Esophagus squamous epithelium (tissue), 4 donors: ENCODE data around the gene MYOZ3.

ENCODE experiments used
- POLR2A ChIP-seq, 4 donors: fragments of 450-650 bp; IDR thresholded peaks; one replicate each; pipeline ENCODE4 v1.6.1; 2017; ENCODE audit warnings: antibody characterized with exemption in 4 of 4, mild to moderate bottlenecking in 4 of 4, moderate library complexity in 3 of 4
- TF ChIP-seq, protein P1 (sequence below), 6 experiments: fragments of 450-650 bp in 4 of 6; fragments of 200-600 bp in 2 of 6; sonication (generic) in 2 of 6; IDR thresholded peaks; one replicate each; pipeline ENCODE4 v1.5.1; 2016 to 2019; ENCODE audit warnings: antibody characterized with exemption in 6 of 6, mild to moderate bottlenecking in 4 of 6, moderate library complexity in 4 of 6

DNA sequence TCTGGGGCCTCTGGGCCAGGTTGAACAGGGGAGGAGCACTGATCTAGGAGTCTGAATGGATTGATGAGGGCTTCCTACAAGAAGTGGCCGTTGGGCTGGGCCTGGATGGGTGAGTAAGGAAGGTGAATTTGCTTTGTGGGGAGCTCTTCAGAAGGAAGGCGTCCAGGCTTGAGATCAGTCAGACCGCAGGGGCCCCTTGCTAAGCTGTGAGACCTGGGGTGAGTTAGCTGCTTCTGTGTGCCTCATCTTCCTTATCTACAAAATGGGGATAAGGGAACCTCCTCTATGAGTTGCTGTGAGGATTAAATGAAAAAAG is 21.7 kb upstream of the MYOZ3 start:
- TF ChIP-seq, protein P1, sequence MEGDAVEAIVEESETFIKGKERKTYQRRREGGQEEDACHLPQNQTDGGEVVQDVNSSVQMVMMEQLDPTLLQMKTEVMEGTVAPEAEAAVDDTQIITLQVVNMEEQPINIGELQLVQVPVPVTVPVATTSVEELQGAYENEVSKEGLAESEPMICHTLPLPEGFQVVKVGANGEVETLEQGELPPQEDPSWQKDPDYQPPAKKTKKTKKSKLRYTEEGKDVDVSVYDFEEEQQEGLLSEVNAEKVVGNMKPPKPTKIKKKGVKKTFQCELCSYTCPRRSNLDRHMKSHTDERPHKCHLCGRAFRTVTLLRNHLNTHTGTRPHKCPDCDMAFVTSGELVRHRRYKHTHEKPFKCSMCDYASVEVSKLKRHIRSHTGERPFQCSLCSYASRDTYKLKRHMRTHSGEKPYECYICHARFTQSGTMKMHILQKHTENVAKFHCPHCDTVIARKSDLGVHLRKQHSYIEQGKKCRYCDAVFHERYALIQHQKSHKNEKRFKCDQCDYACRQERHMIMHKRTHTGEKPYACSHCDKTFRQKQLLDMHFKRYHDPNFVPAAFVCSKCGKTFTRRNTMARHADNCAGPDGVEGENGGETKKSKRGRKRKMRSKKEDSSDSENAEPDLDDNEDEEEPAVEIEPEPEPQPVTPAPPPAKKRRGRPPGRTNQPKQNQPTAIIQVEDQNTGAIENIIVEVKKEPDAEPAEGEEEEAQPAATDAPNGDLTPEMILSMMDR (IDR thresholded peaks at IDR 0.05) = no peak
- TF ChIP-seq POLR2A (IDR thresholded peaks at IDR 0.05) = no peak
